GM10847 (cell line): ENCODE measurements around the gene ITGBL1.

Source experiments
- POLR2A ChIP-seq: IDR thresholded peaks from 2 replicates; pipeline ENCODE4 v1.6.1; 2011; ENCODE audit not compliant: insufficient read length; ENCODE audit errors: extremely low read depth

The ITGBL1 gene

DNA sequence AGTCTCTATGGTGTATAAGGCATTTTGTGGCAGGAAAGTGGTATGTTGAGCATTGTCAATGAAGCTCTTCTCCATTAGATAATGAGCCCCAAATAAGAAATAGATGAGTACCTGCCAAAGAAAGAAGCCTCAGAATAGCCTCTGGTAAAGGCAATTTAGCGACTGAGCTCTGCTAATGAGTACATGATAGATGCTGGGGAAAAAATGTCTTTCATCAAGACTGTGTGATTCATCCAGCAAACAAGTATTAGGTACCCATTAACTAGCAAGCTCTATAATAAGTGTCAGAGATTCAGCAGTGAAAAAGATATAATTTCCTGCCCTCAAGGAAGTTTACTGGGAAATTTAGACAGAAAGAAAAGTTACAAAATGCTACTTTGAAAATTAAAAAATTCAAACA is 294.6 kb downstream of the ITGBL1 start:
- TF ChIP-seq POLR2A, result no peak

DNA sequence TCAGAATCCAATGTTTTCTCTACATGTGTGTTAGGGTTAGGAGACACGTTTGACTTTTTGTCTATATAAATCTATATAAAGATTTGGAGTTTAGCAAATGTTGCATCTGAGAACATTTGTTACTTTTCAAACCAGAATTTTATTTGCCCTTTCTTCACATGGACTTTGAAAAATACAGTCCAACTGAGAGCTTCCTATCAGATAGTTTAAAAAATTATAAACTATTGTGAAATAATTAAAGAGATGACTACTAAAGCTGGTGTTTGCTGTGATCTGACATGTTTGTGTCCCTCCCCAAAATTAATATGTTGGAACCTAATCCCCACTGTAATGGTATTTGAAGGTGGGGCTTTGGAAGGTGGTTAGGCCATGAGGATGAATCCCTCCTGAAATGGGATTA is 297.1 kb downstream of the ITGBL1 start:
- no peak for TF ChIP-seq POLR2A

DNA sequence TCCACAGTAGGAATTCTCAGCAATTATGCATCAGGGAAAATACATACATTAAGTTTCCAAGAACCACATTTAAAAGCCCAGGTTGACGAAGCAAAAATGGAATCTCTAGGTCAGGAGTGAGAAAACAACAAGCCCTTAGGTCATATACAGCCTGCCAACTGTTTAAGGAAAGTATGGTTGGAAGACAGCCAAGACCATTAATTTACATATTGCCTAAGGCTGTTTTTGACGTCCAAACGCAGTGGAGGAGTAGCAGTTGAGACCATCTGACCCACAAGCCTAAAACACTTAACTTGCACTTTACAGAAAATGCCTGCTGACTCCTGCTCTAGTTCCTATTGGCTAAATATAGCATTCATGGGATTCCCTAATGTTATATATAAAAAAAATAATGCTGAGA is 299.0 kb downstream of the ITGBL1 start:
- TF ChIP-seq POLR2A, result no peak

DNA sequence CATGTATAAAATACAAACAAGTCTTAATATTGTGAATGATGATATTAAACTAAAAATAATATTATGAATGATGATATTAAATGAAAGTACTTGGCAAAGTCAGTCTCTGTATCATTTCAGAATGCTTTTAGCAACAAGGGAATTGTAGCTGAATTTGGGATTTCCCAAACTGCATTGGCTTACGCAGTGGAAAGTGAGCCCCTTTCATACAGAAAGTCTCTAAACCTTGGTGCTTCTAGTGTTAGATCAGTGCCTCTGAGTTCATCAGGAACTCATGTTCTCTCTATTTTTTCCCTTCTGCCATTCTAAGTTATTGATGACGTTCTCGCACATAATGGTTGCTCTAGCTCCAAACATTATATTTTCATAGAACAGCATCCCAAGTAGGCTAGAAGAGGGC is 300.0 kb downstream of the ITGBL1 start:
- no peak for TF ChIP-seq POLR2A

DNA sequence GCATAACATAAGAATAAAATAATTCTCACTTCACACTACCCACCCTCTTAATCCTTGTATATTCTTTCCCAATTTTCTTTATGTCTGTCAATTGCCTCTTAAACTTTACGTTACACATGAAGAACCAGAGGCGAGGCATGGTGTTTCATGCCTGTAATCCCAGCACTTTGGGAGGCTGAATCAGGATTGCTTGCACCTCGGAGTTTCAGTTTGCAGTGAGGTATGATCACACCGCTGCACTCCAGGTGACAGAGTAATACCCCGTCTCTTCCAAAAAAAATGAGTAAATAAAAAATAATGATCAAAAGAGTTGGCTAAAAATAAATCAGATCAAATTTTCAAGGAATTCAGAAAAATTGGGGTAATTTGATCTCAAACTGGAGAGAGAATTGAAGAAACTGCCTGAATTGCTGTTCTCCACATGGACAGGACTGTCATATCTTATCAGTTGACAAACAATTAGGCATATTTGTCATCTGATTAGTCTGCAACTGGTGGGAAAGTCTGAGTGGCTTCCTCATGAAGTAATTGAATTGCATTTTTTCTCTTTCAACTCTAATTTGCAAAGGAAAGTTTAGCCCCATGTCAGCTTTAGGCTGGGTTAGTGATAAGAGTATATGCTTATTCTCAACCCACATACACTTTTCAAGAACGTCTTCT is 302.9 kb downstream of the ITGBL1 start:
- no peak for TF ChIP-seq POLR2A

DNA sequence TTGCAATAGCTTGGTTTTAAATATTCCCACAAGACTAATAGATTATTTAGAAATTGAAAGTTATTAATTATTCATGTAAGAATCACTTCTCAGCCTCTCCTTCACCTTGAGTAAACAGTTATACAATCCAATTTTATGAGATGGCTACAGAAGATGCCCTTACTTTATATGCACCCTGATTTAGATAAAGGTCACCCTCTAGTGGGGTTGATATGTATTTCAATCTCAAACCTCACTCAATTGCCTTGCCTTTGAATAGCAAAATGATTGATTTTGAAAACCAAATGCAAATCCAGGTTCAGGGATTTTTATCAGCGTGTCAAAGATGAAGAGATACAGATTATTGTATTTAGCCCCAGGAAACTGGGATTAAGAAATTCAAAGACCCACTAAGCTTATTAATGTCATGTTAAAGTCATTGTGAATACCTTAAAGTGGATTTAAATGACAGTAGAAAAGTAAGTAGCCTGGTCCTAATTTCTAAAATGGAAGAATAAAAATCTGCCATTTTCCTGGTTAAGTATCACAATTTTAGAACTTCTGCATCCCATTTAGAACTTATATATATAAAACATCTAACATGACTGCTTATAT is 305.1 kb downstream of the ITGBL1 start:
- TF ChIP-seq POLR2A, result no peak

DNA sequence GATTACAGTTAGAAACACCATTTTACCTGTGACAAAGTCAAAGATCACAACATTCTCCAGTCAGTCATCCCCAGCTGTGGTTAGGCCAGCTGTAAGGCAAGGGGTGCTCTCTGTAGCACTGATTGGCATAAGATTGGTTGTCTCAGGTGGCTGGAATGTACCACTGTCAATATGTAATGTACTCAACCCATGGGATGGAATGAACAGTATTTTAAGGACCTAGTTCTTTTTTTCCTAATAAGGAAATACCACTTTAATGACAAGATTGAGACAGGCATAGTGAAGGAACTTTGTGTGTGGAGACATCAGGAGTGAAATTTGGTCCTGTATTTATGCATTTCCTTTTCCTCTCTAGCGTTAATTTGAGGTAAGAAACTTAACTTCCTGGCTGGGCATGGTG is 310.7 kb downstream of the ITGBL1 start:
- no peak for TF ChIP-seq POLR2A
